Thoracic aorta (tissue), 2 donors: ENCODE results near the gene SLC41A3. TPM values are rescaled to one million over a fixed set of nuclear protein-coding genes. Genes with fewer than 3 reads are reported as not detected.
"Not testable (repeated sequence)": the region's sequence is repeated elsewhere in the genome, so short reads cannot be mapped to it uniquely, and the experiment has no call there.

ENCODE experiments used
- ATAC-seq: fragments of 150-250 bp; one replicate; pipeline ENCODE4 v1.8.0; 2017; ENCODE audit warnings: low read depth; ENCODE audit not compliant: insufficient number of reproducible peaks, low FRiP score
- DNase-seq: peaks from one replicate; pipeline ENCODE4 v3.0.0-alpha.2; 2020; ENCODE audit warnings: low spot score
- H3K27ac ChIP-seq, 2 donors: fragments of 200-600 bp; sonication (generic); 1 replicate in 1 of 2; 2 replicates in 1 of 2; pipeline ENCODE4 v1.5.1; 2016; ENCODE audit warnings: mild to moderate bottlenecking in 2 of 2, moderate library complexity in 2 of 2
- H3K27me3 ChIP-seq: fragments of 200-600 bp; sonication (generic); replicated peaks from 2 replicates; pipeline ENCODE4 v1.6.0; 2016; ENCODE audit warnings: mild to moderate bottlenecking; ENCODE audit not compliant: insufficient read depth
- H3K36me3 ChIP-seq: fragments of 200-600 bp; sonication (generic); one replicate; pipeline ENCODE4 v1.5.1; 2016
- H3K4me1 ChIP-seq, 2 donors: fragments of 200-600 bp; sonication (generic); 1 replicate in 1 of 2; 2 replicates in 1 of 2; pipeline versions ENCODE4 v1.5.1 to v1.6.0; 2016; ENCODE audit warnings: low read depth in 2 of 2, mild to moderate bottlenecking in 1 of 2; ENCODE audit not compliant: control insufficient read depth in 1 of 2
- H3K4me3 ChIP-seq: fragments of 200-600 bp; sonication (generic); 2 replicates; pipeline ENCODE4 v1.5.1; 2016; ENCODE audit warnings: mild to moderate bottlenecking
- H3K9me3 ChIP-seq: fragments of 200-600 bp; sonication (generic); 2 replicates; pipeline ENCODE4 v1.5.1; 2016
- total RNA-seq, 2 donors: library from RNA; depleted of rRNA; stranded (reverse); fragments of >200 nt; gene quantifications; one replicate each; pipeline versions ENCODE4 v1.1.0 to v1.2.3, GENCODE V29; 2016
- TF ChIP-seq, protein P1 (sequence below): fragments of 200-600 bp; sonication (generic); IDR thresholded peaks from one replicate; pipeline ENCODE4 v1.5.1; 2019; ENCODE audit warnings: antibody characterized with exemption

The SLC41A3 gene
- total RNA-seq, 2 donors from 2014 or later: 70.9 to 106 TPM

DNA sequence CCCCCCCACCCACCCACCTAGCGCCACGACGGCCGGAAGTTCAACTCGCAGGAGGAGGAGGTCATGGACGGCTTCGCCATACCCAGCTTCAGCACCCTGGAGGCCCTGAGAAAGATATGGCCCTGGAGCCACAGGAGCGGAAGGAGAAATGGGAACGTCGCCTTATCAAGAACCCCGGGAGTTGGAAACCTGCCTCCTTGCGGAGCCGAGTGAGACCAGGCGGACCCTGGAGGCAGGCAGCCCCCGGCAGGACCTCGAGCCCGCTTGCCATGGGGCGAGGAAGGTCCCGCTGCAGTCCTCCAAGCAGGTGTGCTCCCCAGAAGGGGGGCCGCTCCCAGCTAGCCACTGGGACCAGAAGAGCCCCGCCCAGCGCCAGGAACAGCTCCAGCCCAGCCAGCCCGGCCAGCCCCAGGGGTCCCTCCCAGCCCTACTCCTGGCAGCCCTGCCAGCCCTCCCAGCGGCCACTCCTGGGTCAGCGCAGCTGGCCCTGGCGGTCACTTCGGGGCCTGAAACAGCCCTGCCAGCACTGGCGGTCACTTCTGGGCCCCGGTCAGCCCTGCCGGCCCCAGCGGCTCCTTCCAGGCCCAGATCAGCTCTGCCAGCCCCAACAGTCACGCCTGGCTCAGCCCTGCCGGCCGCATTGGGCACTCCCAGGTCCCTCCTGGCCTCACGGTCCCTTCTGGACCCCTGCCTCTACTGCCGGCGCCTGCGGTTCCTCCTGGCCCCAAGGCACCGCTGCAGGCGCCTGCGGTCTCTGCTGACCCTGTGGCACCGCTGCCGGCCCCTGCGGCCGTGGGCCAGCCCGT is 125.2 kb downstream of the SLC41A3 start:
- Histone ChIP-seq H3K4me3 (no peak overlapping the region), H3K9me3 (no peaks in the 10 kb centered on the region), H3K27ac (no peak overlapping the region), H3K4me1 (no peaks in the 10 kb centered on the region), H3K36me3 (no peaks in the 10 kb centered on the region), H3K27me3 (no peaks in the 10 kb centered on the region)
- ATAC-seq: no peak
- TF ChIP-seq, protein P1, sequence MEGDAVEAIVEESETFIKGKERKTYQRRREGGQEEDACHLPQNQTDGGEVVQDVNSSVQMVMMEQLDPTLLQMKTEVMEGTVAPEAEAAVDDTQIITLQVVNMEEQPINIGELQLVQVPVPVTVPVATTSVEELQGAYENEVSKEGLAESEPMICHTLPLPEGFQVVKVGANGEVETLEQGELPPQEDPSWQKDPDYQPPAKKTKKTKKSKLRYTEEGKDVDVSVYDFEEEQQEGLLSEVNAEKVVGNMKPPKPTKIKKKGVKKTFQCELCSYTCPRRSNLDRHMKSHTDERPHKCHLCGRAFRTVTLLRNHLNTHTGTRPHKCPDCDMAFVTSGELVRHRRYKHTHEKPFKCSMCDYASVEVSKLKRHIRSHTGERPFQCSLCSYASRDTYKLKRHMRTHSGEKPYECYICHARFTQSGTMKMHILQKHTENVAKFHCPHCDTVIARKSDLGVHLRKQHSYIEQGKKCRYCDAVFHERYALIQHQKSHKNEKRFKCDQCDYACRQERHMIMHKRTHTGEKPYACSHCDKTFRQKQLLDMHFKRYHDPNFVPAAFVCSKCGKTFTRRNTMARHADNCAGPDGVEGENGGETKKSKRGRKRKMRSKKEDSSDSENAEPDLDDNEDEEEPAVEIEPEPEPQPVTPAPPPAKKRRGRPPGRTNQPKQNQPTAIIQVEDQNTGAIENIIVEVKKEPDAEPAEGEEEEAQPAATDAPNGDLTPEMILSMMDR: no peak
- DNase-seq: no peak

DNA sequence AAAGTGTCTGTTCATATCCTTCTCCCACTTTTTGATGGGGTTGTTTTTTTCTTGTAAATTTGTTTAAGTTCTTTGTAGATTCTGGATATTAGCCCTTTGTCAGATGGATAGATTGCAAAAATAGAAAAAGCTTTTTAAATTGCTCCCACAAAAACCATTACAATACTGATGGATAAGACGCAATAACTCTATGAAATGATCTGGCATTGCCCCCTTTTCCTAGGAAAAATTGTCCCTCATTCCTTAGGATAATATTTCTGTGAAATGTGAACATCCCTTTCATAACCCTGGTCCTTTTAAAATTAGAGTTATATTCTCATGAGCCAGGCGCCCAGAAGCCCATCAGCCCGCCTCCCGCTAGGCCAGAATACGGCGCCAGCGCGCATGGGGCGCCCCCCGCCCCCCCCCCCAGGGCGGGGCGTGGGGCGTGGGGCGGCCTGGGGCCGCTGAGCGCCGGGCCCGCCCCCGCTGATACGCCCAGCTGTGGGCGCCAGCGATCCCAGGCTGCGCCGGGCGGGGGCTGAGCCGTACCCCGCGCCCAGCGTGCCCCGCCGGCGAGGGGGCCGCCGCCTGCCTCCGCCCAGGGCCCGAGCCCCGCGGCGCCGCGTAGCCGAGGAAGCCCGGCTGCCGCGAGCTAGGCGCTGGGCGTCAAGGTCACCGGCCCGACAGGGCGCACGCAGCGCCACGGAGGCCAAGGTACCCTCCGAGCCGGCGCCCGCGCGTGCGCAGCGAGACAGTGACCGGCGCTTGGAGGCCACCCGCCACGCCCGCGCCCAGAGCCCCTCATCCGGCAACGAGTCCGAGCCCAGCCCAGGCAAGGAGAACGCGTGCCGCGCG is 126.0 kb downstream of the SLC41A3 start:
- Histone ChIP-seq H3K27me3 (no peaks in the 10 kb centered on the region), H3K27ac (no peak overlapping the region), H3K4me3 (no peak overlapping the region), H3K36me3 (no peaks in the 10 kb centered on the region), H3K4me1 (no peaks in the 10 kb centered on the region), H3K9me3 (no peaks in the 10 kb centered on the region)
- no peak for ATAC-seq
- no peak for DNase-seq
- TF ChIP-seq, protein P1: no peak

DNA sequence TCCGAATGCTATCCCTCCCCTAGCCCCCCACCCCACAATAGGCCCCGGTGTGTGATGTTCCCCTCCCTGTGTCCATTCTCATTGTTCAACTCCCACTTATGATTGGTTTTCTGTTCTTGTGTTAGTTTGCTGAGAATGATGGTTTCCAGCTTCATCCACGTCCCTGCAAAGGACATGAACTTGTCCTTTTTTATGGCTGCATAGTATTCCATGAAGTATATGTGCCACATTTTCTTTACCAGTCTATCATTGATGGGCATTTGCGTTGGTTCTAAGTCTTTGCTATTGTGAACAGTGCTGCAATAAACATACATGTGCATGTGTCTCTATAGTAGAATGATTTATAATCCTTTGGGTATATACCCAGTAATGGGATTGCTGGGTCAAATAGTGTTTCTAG is 126.9 kb downstream of the SLC41A3 start:
- not testable (repeated sequence) for H3K27ac ChIP-seq

More for the DNA sequence above, 126.9 kb downstream of the SLC41A3 start:
- H3K9me3 ChIP-seq, H3K27me3 ChIP-seq, H3K36me3 ChIP-seq, H3K4me3 ChIP-seq, H3K4me1 ChIP-seq, ATAC-seq, DNase-seq: not testable (repeated sequence)

Other genes starting within 250 kb of the SLC41A3 start
- not detected for gene ROPN1B, start 114.9 kb downstream of the SLC41A3 start, total RNA-seq
- gene ALDH1L1, start 96.5 kb upstream of the SLC41A3 start, total RNA-seq: 10 to 100 TPM; 50.2 to 62.5 TPM